ENCODE measurements around the gene DAAM2.
A peak's percentile ranks its signal among the peaks of the same experiment; 100 is the strongest.

The DAAM2 gene

GRCh38 chr6:39908838-39909583 is 116.8 kb downstream of the DAAM2 start:
- DNase-seq (ENCODE audit: low read depth), result no peak

- DNase-seq (ENCODE audit: low read depth), result no peak
These were observed 117.5 kb downstream of the DAAM2 start for GRCh38 chr6:39909701-39910100.

GRCh38 chr6:39910164-39910563 is 118.0 kb downstream of the DAAM2 start:
- DNase-seq (ENCODE audit: low read depth), result no peak

- no peak for DNase-seq (ENCODE audit: low read depth)
These were observed 118.6 kb downstream of the DAAM2 start for GRCh38 chr6:39910744-39911143.

GRCh38 chr6:39911513-39912125 is 119.4 kb downstream of the DAAM2 start:
- DNase-seq (ENCODE audit: low read depth), result no peak

- DNase-seq (ENCODE audit: low read depth), result no peak
These were observed 120.3 kb downstream of the DAAM2 start for GRCh38 chr6:39912446-39912845.

- DNase-seq (ENCODE audit: low read depth), result no peak
These were observed 121.3 kb downstream of the DAAM2 start for GRCh38 chr6:39913391-39913916.

- DNase-seq (ENCODE audit: low read depth), result no peak
These were observed 122.1 kb downstream of the DAAM2 start for GRCh38 chr6:39914239-39914638.

- DNase-seq (ENCODE audit: low read depth), result no peak
These were observed 123.7 kb downstream of the DAAM2 start for GRCh38 chr6:39915866-39916265.

- no peak for DNase-seq (ENCODE audit: low read depth)
These were observed 125.2 kb downstream of the DAAM2 start for GRCh38 chr6:39917329-39917728.

GRCh38 chr6:39917981-39918380 is 125.8 kb downstream of the DAAM2 start:
- DNase-seq (ENCODE audit: low read depth), result no peak

- DNase-seq (ENCODE audit: low read depth), result no peak
These were observed 126.7 kb downstream of the DAAM2 start for GRCh38 chr6:39918831-39919230.

- no peak for DNase-seq (ENCODE audit: low read depth)
These were observed 128.0 kb downstream of the DAAM2 start for GRCh38 chr6:39920157-39920556.

GRCh38 chr6:39922821-39923220 is 130.6 kb downstream of the DAAM2 start:
- DNase-seq (ENCODE audit: low read depth), result no peak

- DNase-seq (ENCODE audit: low read depth), result no peak
These were observed 131.2 kb downstream of the DAAM2 start for GRCh38 chr6:39923394-39923793.

- no peak for DNase-seq (ENCODE audit: low read depth)
These were observed 131.7 kb downstream of the DAAM2 start for GRCh38 chr6:39923861-39924260.

- no peak for DNase-seq (ENCODE audit: low read depth)
These were observed 132.1 kb downstream of the DAAM2 start for GRCh38 chr6:39924283-39924682.

GRCh38 chr6:39925191-39925930 is 133.2 kb downstream of the DAAM2 start:
- no peak for DNase-seq (ENCODE audit: low read depth)

GRCh38 chr6:39925931-39926290 is 133.7 kb downstream of the DAAM2 start:
- DNase-seq (ENCODE audit: low read depth), result no peak

GRCh38 chr6:39926668-39927067 is 134.5 kb downstream of the DAAM2 start:
- DNase-seq (ENCODE audit: low read depth), result peak; percentile 20

- peak; percentile 40 for DNase-seq (ENCODE audit: low read depth)
These were observed 135.0 kb downstream of the DAAM2 start for GRCh38 chr6:39927159-39927558.

- peak; percentile 67 for DNase-seq (ENCODE audit: low read depth)
These were observed 137.0 kb downstream of the DAAM2 start for GRCh38 chr6:39929039-39929732.
